A549 (cell line): Measurements from ENCODE around the gene DERA. TPM values are rescaled to one million over a fixed set of nuclear protein-coding genes. Genes with fewer than 3 reads are reported as not detected.

Source experiments
- ATAC-seq, 2 experiments: fragments of 200-7000 bp in 1 of 2; fragments of >200 bp in 1 of 2; cut with Nextera tagmentation in 1 of 2; cut with Tn5 transposase in 1 of 2; 3 replicates each; pipeline versions ENCODE4 v1.8.0 to v1.9.1; 2018 to 2020; ENCODE audit warnings: mild to moderate bottlenecking in 1 of 2, moderate library complexity in 1 of 2
- CTCF ChIA-PET: fragments of 300-600 bp; sonication (Branson Sonifier 250); formaldehyde crosslinking; extraction: SDS; loops from one replicate; lab custom pipeline; 2021; ENCODE audit warnings: antibody characterized with exemption, inconsistent platforms; lab: Yijun Ruan, JAX
- POLR2A ChIA-PET: fragments of 350-600 bp; formaldehyde crosslinking; extraction: SDS; loops from one replicate; lab custom pipeline; 2021; ENCODE audit warnings: antibody characterized with exemption, inconsistent platforms; lab: Yijun Ruan, JAX
- DNase-seq, 2 experiments: peaks; one replicate each; pipeline versions ENCODE4 v3.0.0 to v3.0.0-alpha.2; 2011 to 2016; ENCODE audit warnings: low read depth in 1 of 2, low spot score in 1 of 2
- FAIRE-seq: peaks from 2 replicates; lab custom pipeline; 2011; peaks lifted over from hg19 to GRCh38; lab: Jason Lieb, UNC
- H3K27ac ChIP-seq, 2 experiments: fragments of >200 bp; sonication (Bioruptor Twin); formaldehyde crosslinking; 3 replicates each; pipeline ENCODE4 v1.5.1; 2016 to 2017
- H3K4me1 ChIP-seq: fragments of >200 bp; sonication (Bioruptor Twin); formaldehyde crosslinking; 3 replicates; pipeline ENCODE4 v1.6.1; 2016
- H3K4me2 ChIP-seq: fragments of >200 bp; sonication (Bioruptor Twin); formaldehyde crosslinking; 3 replicates; pipeline ENCODE4 v1.6.1; 2016
- H3K4me3 ChIP-seq: fragments of >200 bp; sonication (Bioruptor Twin); formaldehyde crosslinking; 3 replicates; pipeline ENCODE4 v1.5.1; 2016
- H3K9me3 ChIP-seq: fragments of >200 bp; sonication (Bioruptor Twin); formaldehyde crosslinking; 3 replicates; pipeline ENCODE4 v1.6.1; 2016
- BHLHE40 ChIP-seq: IDR thresholded peaks from 2 replicates; pipeline ENCODE4 v1.6.1; 2012; ENCODE audit warnings: low read depth, low read length, inconsistent platforms
- CEBPB ChIP-seq, 2 experiments: fragments of >200 bp in 1 of 2; sonication (Bioruptor Twin) in 1 of 2; formaldehyde crosslinking in 1 of 2; IDR thresholded peaks; 2 replicates each; pipeline ENCODE4 v1.6.1; 2012 to 2016
- FOSB ChIP-seq: fragments of 250-450 bp; sonication (Bioruptor Pico); IDR thresholded peaks from 2 replicates; pipeline ENCODE4 v1.5.0; 2020; ENCODE audit warnings: mild to moderate bottlenecking, moderate library complexity
- GATA3 ChIP-seq: IDR thresholded peaks from 2 replicates; pipeline ENCODE4 v1.6.1; 2012; ENCODE audit warnings: borderline replicate concordance
- HDAC2 ChIP-seq: fragments of 200-600 bp; sonication (generic); IDR thresholded peaks from 2 replicates; pipeline ENCODE4 v1.6.1; 2016
- HOXB13 ChIP-seq: fragments of 250-450 bp; sonication (Bioruptor Pico); IDR thresholded peaks from 2 replicates; pipeline ENCODE4 v1.5.0; 2020; ENCODE audit warnings: low read depth, mild to moderate bottlenecking, moderate library complexity
- JUNB ChIP-seq: fragments of >200 bp; sonication (Bioruptor Twin); formaldehyde crosslinking; IDR thresholded peaks from 2 replicates; pipeline ENCODE4 v1.6.1; 2016
- KDM1A ChIP-seq: fragments of 200-600 bp; sonication (generic); IDR thresholded peaks from 2 replicates; pipeline ENCODE4 v1.6.1; 2016; ENCODE audit warnings: low read depth, mild to moderate bottlenecking
- KDM5A ChIP-seq: fragments of 200-600 bp; sonication (generic); IDR thresholded peaks from 2 replicates; pipeline ENCODE4 v1.6.1; 2016; ENCODE audit warnings: antibody characterized with exemption, mild to moderate bottlenecking
- MAFK ChIP-seq: fragments of 450-650 bp; IDR thresholded peaks from 2 replicates; pipeline ENCODE4 v1.6.1; 2014; ENCODE audit not compliant: partially characterized antibody
- MAZ ChIP-seq: fragments of 150-350 bp; IDR thresholded peaks from 2 replicates; pipeline ENCODE4 v1.6.1; 2014; ENCODE audit warnings: antibody characterized with exemption, low read depth, low read length, borderline replicate concordance
- MYC ChIP-seq: IDR thresholded peaks from 2 replicates; pipeline ENCODE4 v1.6.1; 2012; ENCODE audit warnings: mild to moderate bottlenecking, inconsistent platforms, low read length, improper control_type of control experiment, borderline replicate concordance
- NPAS2 ChIP-seq: fragments of 250-450 bp; sonication (Bioruptor Pico); IDR thresholded peaks from 2 replicates; pipeline ENCODE4 v1.8.0; 2022; ENCODE audit warnings: mild to moderate bottlenecking, moderate library complexity, borderline replicate concordance
- POLR2AphosphoS2 ChIP-seq: conservative IDR thresholded peaks from 2 replicates; pipeline ENCODE4 v1.6.1; 2012; ENCODE audit warnings: low read length, improper control_type of control experiment, inconsistent platforms
- RAD21 ChIP-seq, 2 experiments: fragments of >200 bp in 1 of 2; sonication (Bioruptor Twin) in 1 of 2; formaldehyde crosslinking in 1 of 2; IDR thresholded peaks in 1 of 2; conservative IDR thresholded peaks in 1 of 2; 2 replicates in 1 of 2; 3 replicates in 1 of 2; pipeline ENCODE4 v1.6.1; 2012 to 2018; ENCODE audit warnings: inconsistent platforms in 1 of 2
- RARB ChIP-seq: fragments of 250-450 bp; sonication (Bioruptor Pico); IDR thresholded peaks from 2 replicates; pipeline ENCODE4 v1.8.0; 2021; ENCODE audit warnings: mild to moderate bottlenecking, moderate library complexity
- ZC3H11A ChIP-seq: fragments of 450-650 bp; IDR thresholded peaks from 2 replicates; pipeline ENCODE4 v1.6.1; 2014; ENCODE audit warnings: antibody characterized with exemption, mild to moderate bottlenecking
- ZFP36 ChIP-seq: fragments of 450-650 bp; IDR thresholded peaks from 2 replicates; pipeline ENCODE4 v1.6.1; 2014; ENCODE audit warnings: borderline replicate concordance; ENCODE audit not compliant: partially characterized antibody
- ZSCAN20 ChIP-seq: fragments of 250-450 bp; sonication (Bioruptor Pico); IDR thresholded peaks from 2 replicates; pipeline ENCODE4 v1.8.0; 2022; ENCODE audit warnings: mild to moderate bottlenecking, moderate library complexity
- WGBS: methylation state at CpG from one replicate; pipeline ENCODE4 v1.1.6; 2017; ENCODE audit errors: missing lambda C conversion rate; 5-methylcytosine and 5-hydroxymethylcytosine counted together
- polyA plus RNA-seq, 4 experiments: library from polyadenylated mRNA; depleted of rRNA in 3 of 4; stranded (reverse); fragments of >200 nt; fragmentation: RNase III in 1 of 4; extraction: RNeasy Plus Mini Kit Qiagen cat#74134 plus additional on column Dnase treatment in 1 of 4; gene quantifications; 2 replicates in 3 of 4; 3 replicates in 1 of 4; pipeline ENCODE4 v1.2.3, GENCODE V29; 2011 to 2017
- TF ChIP-seq, protein P1 (sequence below): IDR thresholded peaks from 2 replicates; pipeline ENCODE4 v1.6.1; 2012
- TF ChIP-seq, protein P2 (sequence below): IDR thresholded peaks from 2 replicates; pipeline ENCODE4 v1.6.1; 2012; ENCODE audit warnings: low read depth, borderline replicate concordance
- TF ChIP-seq, protein P3 (sequence below): fragments of >200 bp; sonication (Bioruptor Twin); formaldehyde crosslinking; IDR thresholded peaks from 3 replicates; pipeline ENCODE4 v1.6.1; 2016
- TF ChIP-seq, protein P4 (sequence below): fragments of 250-450 bp; sonication (Bioruptor Pico); IDR thresholded peaks from 2 replicates; pipeline ENCODE4 v1.5.0; 2020; ENCODE audit warnings: low read depth, mild to moderate bottlenecking, moderate library complexity
- TF ChIP-seq, protein P5 (sequence below): fragments of 250-450 bp; sonication (Bioruptor Pico); IDR thresholded peaks from 2 replicates; pipeline ENCODE4 v1.5.0; 2021; ENCODE audit warnings: mild to moderate bottlenecking, moderate library complexity, borderline replicate concordance

Gene DERA
- polyA plus RNA-seq, 2 of the 4 experiments (the other 2 are of a cell fraction): 45.2 to 65.0 TPM

DNA sequence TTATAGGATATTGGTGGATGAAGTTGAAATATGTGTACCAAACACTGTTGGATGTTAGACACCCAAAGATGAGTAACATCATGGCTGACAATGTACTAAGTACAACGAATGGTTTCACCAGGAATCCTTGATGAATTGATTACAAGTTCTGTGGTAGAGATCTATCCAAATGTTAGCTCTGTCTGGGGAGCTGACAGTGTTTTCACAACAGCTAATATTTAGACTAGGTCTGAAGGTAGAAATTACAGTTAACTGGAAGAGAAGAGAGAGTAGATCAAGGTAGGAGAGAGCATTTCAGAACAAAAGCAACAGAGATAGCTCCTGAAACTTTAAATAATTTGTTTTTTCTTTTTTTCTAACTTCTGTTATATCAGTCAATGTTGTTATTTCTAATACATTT lies 44.9 kb downstream of the DERA start:
- no peak for FAIRE-seq
- CTCF ChIA-PET: no interaction called here

DNA sequence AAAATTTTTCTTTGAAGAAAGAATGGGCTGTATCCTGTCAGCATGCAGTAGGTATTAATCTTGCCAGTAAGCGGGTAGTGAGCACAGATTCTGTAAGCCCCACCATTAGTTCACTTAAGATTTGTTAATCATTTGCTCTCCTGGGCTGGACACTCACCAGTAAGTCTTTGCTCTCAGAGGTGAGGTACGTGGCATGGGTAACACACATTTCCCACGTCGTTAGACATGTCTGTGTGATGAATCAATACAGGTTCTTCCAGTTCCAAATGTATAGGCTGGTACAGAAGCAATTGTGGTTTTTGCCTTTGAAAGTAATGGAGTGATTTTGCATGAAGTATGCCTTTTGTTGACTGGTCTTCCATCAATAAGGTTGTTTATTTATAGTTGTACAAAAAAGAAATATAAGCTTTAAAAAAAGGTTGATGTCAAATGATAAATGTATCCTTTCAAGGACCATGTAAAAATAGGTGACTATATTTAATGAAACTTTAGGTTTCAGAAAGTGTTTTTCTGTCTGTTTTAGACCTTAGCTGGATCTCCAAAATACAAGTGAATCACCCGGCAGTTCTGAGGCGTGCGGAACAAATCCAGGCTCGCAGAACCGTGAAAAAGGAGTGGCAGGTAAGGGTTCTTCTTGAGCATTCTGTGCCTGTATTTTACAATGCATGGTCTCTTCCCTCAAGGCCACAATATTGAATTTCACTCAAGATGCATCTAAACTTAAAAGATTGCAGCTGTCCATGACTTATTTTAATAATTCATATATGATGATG lies 45.5 kb downstream of the DERA start:
- CTCF ChIA-PET: no interaction called here
- no peak for FAIRE-seq
- no peak for DNase-seq
- Histone ChIP-seq H3K9me3 (no peaks in the 10 kb centered on the region), H3K27ac (no peak overlapping the region), H3K4me1 (no peaks in the 10 kb centered on the region)
- TF ChIP-seq JUNB (no peak), HOXB13 (CRISPR knock-in tag) (no peak), NPAS2 (CRISPR knock-in tag) (no peak), RARB (CRISPR knock-in tag) (no peak), ZC3H11A (no peak), MAZ (no peak), POLR2AphosphoS2 (no peak), FOSB (CRISPR knock-in tag) (no peak), MAFK (no peak), HDAC2 (no peak), ZSCAN20 (CRISPR knock-in tag) (no peak), GATA3 (no peak)
- TF ChIP-seq, protein P1, sequence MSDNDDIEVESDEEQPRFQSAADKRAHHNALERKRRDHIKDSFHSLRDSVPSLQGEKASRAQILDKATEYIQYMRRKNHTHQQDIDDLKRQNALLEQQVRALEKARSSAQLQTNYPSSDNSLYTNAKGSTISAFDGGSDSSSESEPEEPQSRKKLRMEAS: no peak
- TF ChIP-seq, protein P2, sequence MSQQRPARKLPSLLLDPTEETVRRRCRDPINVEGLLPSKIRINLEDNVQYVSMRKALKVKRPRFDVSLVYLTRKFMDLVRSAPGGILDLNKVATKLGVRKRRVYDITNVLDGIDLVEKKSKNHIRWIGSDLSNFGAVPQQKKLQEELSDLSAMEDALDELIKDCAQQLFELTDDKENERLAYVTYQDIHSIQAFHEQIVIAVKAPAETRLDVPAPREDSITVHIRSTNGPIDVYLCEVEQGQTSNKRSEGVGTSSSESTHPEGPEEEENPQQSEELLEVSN: no peak
- TF ChIP-seq, protein P3, sequence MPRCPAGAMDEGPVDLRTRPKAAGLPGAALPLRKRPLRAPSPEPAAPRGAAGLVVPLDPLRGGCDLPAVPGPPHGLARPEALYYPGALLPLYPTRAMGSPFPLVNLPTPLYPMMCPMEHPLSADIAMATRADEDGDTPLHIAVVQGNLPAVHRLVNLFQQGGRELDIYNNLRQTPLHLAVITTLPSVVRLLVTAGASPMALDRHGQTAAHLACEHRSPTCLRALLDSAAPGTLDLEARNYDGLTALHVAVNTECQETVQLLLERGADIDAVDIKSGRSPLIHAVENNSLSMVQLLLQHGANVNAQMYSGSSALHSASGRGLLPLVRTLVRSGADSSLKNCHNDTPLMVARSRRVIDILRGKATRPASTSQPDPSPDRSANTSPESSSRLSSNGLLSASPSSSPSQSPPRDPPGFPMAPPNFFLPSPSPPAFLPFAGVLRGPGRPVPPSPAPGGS: no peak
- TF ChIP-seq, all 56 proteins: peak for 0
- 91% methylated on average over 9 of the region's 9 CpGs for WGBS
- Histone ChIP-seq H3K4me3 (no peak overlapping the region), H3K4me2 (no peak overlapping the region)
- POLR2A ChIA-PET: no interaction called here
- ATAC-seq: no peak

More for the DNA sequence above, 44.9 kb downstream of the DERA start:
- no peak for ATAC-seq
- Histone ChIP-seq H3K4me1 (no peaks in the 10 kb centered on the region), H3K27ac (no peak overlapping the region), H3K4me2 (no peak overlapping the region)
- WGBS: 52% methylated on average over 1 of the region's 1 CpG
- TF ChIP-seq MYC (no peak), RAD21 (conservative IDR thresholded peaks at IDR 0.05 in 1 of 2, IDR thresholded peaks at IDR 0.05 in 1 of 2) (no peak), KDM5A (no peak), KDM1A (no peak), CEBPB (IDR thresholded peaks at IDR 0.05) (no peak), BHLHE40 (no peak), ZFP36 (no peak)
- TF ChIP-seq, protein P4, sequence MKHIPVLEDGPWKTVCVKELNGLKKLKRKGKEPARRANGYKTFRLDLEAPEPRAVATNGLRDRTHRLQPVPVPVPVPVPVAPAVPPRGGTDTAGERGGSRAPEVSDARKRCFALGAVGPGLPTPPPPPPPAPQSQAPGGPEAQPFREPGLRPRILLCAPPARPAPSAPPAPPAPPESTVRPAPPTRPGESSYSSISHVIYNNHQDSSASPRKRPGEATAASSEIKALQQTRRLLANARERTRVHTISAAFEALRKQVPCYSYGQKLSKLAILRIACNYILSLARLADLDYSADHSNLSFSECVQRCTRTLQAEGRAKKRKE: no peak
- TF ChIP-seq, protein P5, sequence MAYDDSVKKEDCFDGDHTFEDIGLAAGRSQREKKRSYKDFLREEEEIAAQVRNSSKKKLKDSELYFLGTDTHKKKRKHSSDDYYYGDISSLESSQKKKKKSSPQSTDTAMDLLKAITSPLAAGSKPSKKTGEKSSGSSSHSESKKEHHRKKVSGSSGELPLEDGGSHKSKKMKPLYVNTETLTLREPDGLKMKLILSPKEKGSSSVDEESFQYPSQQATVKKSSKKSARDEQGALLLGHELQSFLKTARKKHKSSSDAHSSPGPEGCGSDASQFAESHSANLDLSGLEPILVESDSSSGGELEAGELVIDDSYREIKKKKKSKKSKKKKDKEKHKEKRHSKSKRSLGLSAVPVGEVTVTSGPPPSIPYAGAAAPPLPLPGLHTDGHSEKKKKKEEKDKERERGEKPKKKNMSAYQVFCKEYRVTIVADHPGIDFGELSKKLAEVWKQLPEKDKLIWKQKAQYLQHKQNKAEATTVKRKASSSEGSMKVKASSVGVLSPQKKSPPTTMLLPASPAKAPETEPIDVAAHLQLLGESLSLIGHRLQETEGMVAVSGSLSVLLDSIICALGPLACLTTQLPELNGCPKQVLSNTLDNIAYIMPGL (CRISPR knock-in tag): no peak
- TF ChIP-seq, protein P3: no peak
- TF ChIP-seq, all 56 proteins: peak for 0
- POLR2A ChIA-PET: no interaction called here
- DNase-seq: no peak
- Histone ChIP-seq H3K9me3 (no peaks in the 10 kb centered on the region), H3K4me3 (no peak overlapping the region)
